ENCODE data around the gene HEXD. TPM values are rescaled to one million over a fixed set of nuclear protein-coding genes. Genes with fewer than 3 reads are reported as not detected.
"Not testable (repeated sequence)": the region's sequence is repeated elsewhere in the genome, so short reads cannot be mapped to it uniquely, and the experiment has no call there.

HEXD gene
- total RNA-seq, 1 donor from 2014 or later, result 11.4 TPM

- H3K4me3 ChIP-seq (ENCODE audit: low read depth, low read length), result no peak overlapping the region
- no peak for DNase-seq (ENCODE audit: low read depth)
- no peak for TF ChIP-seq CTCF (conservative IDR thresholded peaks at IDR 0.05; ENCODE audit: low read depth, low read length)
These were observed 10.9 kb upstream of the HEXD start for GRCh38 chr17:82407255-82407654.

DNA sequence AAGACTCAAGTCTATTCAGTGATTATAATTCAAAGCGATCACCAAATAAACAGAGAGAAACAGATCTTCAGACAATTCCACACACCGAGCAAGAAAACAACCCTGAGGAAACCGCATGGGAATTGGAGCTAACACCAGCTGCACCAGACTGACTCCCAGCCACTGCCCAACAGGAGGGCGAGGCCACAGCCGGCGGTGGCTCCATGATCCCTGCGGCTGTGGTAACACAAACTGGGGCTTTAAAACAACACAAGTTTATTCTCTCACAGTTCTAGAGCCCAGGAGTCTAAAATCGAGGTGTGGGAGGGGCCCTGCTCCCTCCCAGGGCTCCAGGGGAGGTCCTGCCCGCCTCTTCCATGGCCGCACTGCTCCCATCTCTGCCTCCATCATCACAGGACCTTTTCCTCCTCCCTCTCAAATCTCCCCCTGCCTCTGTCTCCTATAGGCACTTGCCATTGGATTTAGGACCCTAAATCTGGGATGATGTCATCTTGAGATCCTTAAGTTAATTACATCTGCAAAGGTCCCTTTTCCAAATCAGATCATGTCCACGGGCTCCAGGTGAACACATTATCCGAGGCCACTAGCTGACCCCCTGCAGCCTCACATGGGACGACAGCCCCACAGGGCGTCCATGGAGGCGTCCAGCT is 9.7 kb upstream of the HEXD start:
- no peak for TF ChIP-seq CTCF (conservative IDR thresholded peaks at IDR 0.05; ENCODE audit: low read depth, low read length)
- H3K4me3 ChIP-seq (ENCODE audit: low read depth, low read length), result no peak overlapping the region
- no peak for DNase-seq (ENCODE audit: low read depth)

DNA sequence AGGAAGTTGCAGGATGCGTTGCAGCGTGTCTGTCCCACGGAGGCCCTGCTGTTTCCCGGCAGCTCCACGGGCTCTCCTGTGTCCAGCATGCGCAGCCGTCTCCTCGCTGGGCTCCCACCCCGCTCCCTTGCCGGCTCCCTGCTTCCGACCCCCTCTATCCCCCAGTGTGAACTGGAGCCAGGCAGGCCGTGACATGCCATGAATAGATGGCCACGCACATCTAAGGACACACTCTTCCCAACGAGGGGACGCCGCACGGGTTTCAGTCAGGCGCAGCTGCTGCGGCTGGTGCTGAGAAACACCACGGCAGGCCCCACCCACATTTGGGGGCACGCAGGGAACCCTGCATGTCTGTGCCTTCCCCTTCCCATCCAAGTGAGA is 9.2 kb upstream of the HEXD start:
- H3K4me3 ChIP-seq (ENCODE audit: low read depth, low read length), result no peak overlapping the region
- no peak for TF ChIP-seq CTCF (conservative IDR thresholded peaks at IDR 0.05; ENCODE audit: low read depth, low read length)
- DNase-seq (ENCODE audit: low read depth), result no peak

GRCh38 chr17:82410014-82410716 is 8.0 kb upstream of the HEXD start:
- H3K4me3 ChIP-seq (ENCODE audit: low read depth, low read length), result no peak overlapping the region
- TF ChIP-seq CTCF (conservative IDR thresholded peaks at IDR 0.05; ENCODE audit: low read depth, low read length), result no peak
- no peak for DNase-seq (ENCODE audit: low read depth)

DNA sequence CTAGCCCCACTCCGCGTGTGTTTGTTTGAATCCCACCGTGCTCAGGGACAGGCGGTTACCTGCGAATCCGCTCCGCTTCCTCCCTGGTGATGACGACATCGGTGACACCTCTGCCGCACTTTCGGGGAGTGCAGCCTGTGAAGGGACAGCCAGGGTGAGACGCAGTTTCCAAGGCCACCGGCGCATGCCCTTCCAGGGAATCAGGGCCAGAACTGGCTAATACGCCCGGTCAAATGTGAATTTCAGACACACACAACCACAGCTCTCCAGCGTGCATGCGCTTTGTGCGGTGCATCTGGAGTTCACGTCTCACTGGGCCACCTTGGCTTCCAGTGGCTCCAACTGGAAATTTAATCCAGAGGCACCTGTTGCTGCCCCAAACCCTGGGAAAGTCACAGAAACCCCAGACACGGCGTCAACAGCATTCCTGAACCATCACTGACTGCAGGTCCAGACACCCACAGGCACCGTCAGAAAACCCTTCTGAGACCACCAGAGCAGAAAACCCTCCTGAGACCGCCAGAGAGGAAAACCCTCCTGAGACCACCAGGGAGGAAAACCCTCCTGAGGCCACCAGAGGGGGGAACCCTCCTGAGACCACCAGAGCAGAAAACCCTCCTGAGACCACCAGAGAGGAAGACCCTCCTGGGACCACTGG is 6.6 kb upstream of the HEXD start:
- H3K4me3 ChIP-seq (ENCODE audit: low read depth, low read length), result no peak overlapping the region
- TF ChIP-seq CTCF (conservative IDR thresholded peaks at IDR 0.05; ENCODE audit: low read depth, low read length), result no peak
- DNase-seq (ENCODE audit: low read depth), result no peak

DNA sequence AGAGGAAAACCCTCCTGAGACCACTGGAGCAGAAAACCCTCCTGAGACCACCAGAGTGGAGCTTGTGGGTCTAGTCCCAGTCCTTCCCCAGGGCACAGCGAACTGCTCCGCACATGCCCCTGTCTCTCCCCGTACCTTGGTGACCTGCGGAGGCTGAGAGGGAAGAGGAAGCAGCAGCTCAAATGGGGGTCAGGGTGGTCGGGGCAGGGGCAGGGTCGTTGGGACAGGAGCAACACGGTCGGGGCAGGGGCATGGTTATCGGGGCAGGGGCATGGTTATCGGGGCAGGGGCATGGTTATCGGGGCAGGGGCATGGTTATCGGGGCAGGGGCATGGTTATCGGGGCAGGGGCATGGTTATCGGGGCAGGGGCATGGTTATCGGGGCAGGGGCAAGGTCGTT is 6.1 kb upstream of the HEXD start:
- H3K4me3 ChIP-seq (ENCODE audit: low read depth, low read length); DNase-seq (ENCODE audit: low read depth): not testable (repeated sequence)

DNA sequence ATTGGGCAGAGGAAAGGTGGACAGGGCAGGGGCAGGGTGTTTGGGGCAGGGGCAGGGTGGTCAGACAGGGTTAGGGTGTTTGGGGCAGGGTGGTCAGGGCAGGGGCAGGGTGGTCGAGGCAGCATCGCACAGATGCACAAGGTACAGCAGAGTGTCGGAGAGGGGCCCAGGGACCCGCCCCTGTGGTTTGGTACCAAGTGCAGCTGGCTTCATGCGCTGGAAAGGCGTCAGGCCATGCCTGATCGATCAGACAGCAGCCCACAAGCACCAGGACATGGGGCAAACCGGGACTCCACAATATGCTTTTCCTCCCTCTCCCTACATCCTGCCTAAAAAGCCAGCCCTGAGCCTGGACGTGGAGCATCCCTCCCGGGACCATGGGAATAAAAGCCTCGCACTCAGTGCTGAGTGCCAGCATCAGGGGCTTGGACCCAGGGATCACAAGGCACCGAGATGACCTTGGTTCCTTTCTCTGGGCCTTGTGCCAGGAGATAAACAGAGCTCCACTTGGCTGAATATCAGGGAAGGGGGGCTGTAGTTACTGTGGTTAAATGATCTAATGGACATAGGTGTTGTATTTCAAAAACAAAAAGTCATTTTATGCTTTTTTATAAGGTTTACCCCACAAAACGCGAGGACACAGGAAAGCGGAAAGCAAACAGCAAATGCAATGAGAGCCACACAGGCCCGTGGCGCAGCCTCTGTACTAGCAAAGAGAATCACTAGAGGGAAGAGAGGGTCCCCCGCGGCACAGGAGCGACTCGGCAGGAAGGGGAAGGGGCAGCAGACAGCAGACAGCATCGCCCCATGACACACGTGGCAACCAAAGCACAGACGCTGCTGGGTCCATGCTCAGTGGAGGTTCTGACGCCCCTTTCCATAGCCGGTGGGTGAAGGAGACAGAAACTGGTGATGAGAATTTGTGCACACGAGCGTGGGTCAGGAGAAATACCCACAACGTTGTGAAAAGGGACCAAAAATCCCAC is 5.3 kb upstream of the HEXD start:
- DNase-seq (ENCODE audit: low read depth), result no peak
- TF ChIP-seq CTCF (conservative IDR thresholded peaks at IDR 0.05; ENCODE audit: low read depth, low read length), result no peak

More for the DNA sequence above, 5.3 kb upstream of the HEXD start:
- no peak overlapping the region for H3K4me3 ChIP-seq (ENCODE audit: low read depth, low read length)
